AG04449 (cell line): ENCODE measurements around the gene NTRK2.

Experiments used
- CTCF ChIA-PET: fragments of 350-600 bp; formaldehyde crosslinking; extraction: SDS; loops from one replicate; lab custom pipeline; 2021; ENCODE audit warnings: antibody characterized with exemption; lab: Yijun Ruan, JAX
- POLR2A ChIA-PET: fragments of 400-600, 350-600 bp; formaldehyde crosslinking; extraction: SDS; loops from one replicate; lab custom pipeline; 2020; ENCODE audit warnings: antibody characterized with exemption, inconsistent platforms; lab: Yijun Ruan, JAX
- DNase-seq: peaks from one replicate; pipeline ENCODE4 v3.0.0-alpha.2; 2010; ENCODE audit warnings: low read depth, low spot score
- H3K4me3 ChIP-seq: 2 replicates; pipeline ENCODE4 v1.5.1; 2011; ENCODE audit warnings: low read depth, mild to moderate bottlenecking, control low read depth, low read length
- TF ChIP-seq, protein P1 (sequence below): IDR thresholded peaks from one replicate; pipeline ENCODE4 v1.5.1; 2011; ENCODE audit warnings: mild to moderate bottlenecking, moderate library complexity, low read length, control low read depth, inconsistent platforms; ENCODE audit not compliant: insufficient read depth; ENCODE audit errors: missing control alignments

Gene NTRK2

DNA sequence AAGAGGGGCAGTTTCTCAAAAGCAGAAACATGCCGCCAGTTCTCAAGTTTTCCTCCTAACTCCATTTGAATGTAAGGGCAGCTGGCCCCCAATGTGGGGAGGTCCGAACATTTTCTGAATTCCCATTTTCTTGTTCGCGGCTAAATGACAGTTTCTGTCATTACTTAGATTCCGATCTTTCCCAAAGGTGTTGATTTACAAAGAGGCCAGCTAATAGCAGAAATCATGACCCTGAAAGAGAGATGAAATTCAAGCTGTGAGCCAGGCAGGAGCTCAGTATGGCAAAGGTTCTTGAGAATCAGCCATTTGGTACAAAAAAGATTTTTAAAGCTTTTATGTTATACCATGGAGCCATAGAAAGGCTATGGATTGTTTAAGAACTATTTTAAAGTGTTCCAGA lies 142.8 kb downstream of the NTRK2 start:
- POLR2A ChIA-PET, result no interaction called here
- DNase-seq, result no peak
- no peak overlapping the region for H3K4me3 ChIP-seq
- CTCF ChIA-PET, result no interaction called here
- TF ChIP-seq, protein P1, sequence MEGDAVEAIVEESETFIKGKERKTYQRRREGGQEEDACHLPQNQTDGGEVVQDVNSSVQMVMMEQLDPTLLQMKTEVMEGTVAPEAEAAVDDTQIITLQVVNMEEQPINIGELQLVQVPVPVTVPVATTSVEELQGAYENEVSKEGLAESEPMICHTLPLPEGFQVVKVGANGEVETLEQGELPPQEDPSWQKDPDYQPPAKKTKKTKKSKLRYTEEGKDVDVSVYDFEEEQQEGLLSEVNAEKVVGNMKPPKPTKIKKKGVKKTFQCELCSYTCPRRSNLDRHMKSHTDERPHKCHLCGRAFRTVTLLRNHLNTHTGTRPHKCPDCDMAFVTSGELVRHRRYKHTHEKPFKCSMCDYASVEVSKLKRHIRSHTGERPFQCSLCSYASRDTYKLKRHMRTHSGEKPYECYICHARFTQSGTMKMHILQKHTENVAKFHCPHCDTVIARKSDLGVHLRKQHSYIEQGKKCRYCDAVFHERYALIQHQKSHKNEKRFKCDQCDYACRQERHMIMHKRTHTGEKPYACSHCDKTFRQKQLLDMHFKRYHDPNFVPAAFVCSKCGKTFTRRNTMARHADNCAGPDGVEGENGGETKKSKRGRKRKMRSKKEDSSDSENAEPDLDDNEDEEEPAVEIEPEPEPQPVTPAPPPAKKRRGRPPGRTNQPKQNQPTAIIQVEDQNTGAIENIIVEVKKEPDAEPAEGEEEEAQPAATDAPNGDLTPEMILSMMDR, result no peak

DNA sequence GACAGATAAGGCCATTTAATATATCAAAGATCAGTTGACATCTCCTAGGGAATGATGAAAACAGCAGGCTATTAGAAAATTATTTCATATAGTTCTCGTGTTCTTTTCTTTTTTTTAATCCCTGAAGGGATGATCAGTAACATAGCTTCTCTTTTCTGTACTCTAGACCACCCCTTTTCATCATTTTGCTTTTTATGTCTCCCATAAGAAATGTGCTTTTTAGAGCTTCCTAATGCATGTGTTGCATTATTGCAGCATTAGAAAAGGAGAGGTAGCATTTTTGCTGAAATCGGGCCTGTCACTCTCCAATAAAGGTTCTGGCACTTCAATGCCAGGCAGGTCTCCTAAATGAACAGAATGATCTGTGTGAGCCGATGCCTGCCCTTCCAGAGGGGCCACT lies 143.3 kb downstream of the NTRK2 start:
- no peak for DNase-seq
- CTCF ChIA-PET, result no interaction called here
- TF ChIP-seq, protein P1, result no peak
- POLR2A ChIA-PET, result no interaction called here
- no peak overlapping the region for H3K4me3 ChIP-seq

DNA sequence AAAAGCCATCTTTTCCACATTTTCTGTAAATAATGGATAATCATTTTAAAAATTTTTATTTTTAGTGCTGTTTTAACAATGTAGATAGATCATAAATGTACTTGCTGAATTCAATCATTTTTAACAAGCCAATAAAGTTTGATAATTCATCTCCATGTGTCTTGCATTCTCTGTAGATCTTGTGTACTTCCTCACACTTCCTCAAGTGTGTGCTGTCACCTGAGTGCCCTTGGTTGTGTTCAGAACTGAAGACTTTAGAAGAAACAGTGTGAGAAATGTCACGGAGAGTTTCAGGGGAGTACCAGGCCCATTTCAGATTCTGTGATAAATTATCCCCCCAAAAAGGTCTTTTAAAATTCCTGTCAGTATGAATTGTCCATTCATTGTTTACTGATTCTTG lies 146.0 kb downstream of the NTRK2 start:
- no peak for DNase-seq
- CTCF ChIA-PET, result no interaction called here
- POLR2A ChIA-PET, result no interaction called here
- TF ChIP-seq, protein P1, result no peak
- no peak overlapping the region for H3K4me3 ChIP-seq

DNA sequence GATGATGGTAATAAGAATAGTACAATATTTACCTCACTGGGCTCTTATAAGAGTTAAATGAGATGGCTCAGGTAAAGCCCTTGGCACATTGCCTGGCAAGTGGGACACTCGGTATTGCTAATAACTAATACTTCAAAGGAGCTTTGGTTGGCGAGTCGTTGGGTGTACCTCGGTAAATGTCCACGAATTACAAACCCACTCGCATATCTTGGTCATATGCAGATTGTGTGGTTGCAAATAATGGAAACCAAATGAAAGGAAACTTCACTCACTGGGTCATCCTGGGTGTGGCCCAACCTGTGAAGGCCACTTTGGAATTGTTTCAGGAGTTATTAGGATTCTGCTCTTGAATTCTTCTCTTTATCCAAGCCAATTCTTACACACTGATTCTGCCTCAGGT lies 147.5 kb downstream of the NTRK2 start:
- TF ChIP-seq, protein P1, result no peak
- POLR2A ChIA-PET, result no interaction called here
- no peak for DNase-seq
- H3K4me3 ChIP-seq, result no peak overlapping the region
- CTCF ChIA-PET, result no interaction called here

DNA sequence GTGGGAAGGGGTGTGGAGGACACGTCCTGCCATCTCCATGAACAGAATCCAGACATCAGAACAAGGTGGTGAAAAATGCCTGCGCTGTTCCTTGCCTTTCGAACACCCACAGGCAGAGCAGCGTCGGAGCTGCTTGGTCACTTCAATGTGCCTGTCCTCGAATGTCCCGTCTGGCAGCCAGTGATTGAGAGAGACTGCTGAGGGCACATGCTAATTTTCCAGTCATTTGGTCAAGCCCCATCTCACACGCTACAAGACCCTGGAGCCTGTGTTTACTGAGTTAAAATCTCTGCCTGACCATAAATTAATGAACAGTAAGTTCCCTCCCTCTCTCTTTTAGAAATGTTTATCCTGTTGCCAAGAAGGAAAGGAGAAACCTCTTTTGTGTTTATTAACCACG lies 149.3 kb downstream of the NTRK2 start:
- no peak for DNase-seq
- TF ChIP-seq, protein P1, result no peak
- no peak overlapping the region for H3K4me3 ChIP-seq
- ChIA-PET POLR2A (no interaction called here), CTCF (interaction anchor here (1.4 kb wide), 1 partner anchor 9 kb away, joined by 4 read pairs; no protein-coding TSS in a partner anchor)

DNA sequence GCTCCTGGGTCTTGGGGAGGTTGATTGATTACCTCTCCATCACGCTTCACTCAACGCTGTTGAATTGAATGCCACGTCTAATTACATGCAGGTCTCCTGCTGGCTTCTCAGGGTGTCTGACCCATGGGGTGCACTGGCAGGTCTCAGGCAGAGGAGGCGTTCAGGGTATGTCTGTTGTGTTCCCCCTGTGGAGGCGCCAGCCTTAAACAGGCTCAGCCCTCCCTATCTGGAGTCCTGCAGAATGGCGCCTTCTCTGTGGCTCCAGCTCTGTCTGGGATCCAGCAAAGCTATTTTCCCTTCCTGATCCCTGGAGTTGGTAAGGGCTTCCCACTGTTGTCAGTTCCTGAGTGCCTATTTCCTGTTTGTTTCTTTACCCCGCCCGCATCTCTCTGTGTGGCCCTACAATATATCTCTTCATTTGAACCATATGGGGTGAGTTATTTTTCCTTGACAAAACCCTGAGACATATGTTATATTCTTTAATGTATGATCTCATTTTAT lies 150.0 kb downstream of the NTRK2 start:
- ChIA-PET POLR2A (no interaction called here), CTCF (no interaction called here)
- H3K4me3 ChIP-seq, result no peak overlapping the region
- TF ChIP-seq, protein P1, result no peak
- DNase-seq, result no peak
